Dendritic cell treated with granulocyte-macrophage colony-stimulating factor and Interleukin-4, amounts not matched to agents 40 ng/mL and 50 ng/mL, for 4 days (primary cell): ENCODE results near the gene RAB37.

Source experiments
- H3K27ac Mint-ChIP-seq: one replicate; pipeline ENCODE4 v1.8.0; 2022; ENCODE audit warnings: mild to moderate bottlenecking, mixed read lengths
- H3K27me3 Mint-ChIP-seq: one replicate; pipeline ENCODE4 v1.8.0; 2022; ENCODE audit warnings: mild to moderate bottlenecking, mixed read lengths
- H3K36me3 Mint-ChIP-seq: one replicate; pipeline ENCODE4 v1.8.0; 2022; ENCODE audit warnings: low read depth, mixed read lengths
- H3K4me1 Mint-ChIP-seq: one replicate; pipeline ENCODE4 v1.8.0; 2022; ENCODE audit warnings: low read depth, mixed read lengths
- H3K4me3 Mint-ChIP-seq: one replicate; pipeline ENCODE4 v1.8.0; 2022; ENCODE audit warnings: mild to moderate bottlenecking, moderate library complexity, mixed read lengths
- H3K9me3 Mint-ChIP-seq: one replicate; pipeline ENCODE4 v1.8.0; 2022; ENCODE audit warnings: mixed read lengths
- intact Hi-C: fragments of 100-400 bp; cut with micrococcal nuclease; formaldehyde crosslinking; loops from one replicate; pipeline ENCODE4 v1.15.0; 2022

The RAB37 gene

GRCh38 chr17:74736513-74737298 lies at the start of gene RAB37:
Gene RAB37, plus strand, starts transcription at chr17:74737256. Its CDS starts 17 bp downstream, at chr17:74737273.
- intact Hi-C loops = loop anchor here (1.0 kb wide), 1 partner anchor 79 kb away; no protein-coding TSS in a partner anchor
- Mint-ChIP-seq H3K36me3 (no peaks in the 10 kb centered on the region), H3K4me1 (peaks cover 55% of the 10 kb centered on the region), H3K27me3 (peaks cover 31% of the 10 kb centered on the region), H3K4me3 (peak within 1 kb of the TSS; percentile 65), H3K9me3 (no peaks in the 10 kb centered on the region), H3K27ac (no peak within 1 kb of the TSS)

- intact Hi-C loops = no loop called here
- H3K4me3 Mint-ChIP-seq = no peak overlapping the region
- no peaks in the 10 kb centered on the region for H3K9me3 Mint-ChIP-seq
- H3K4me1 Mint-ChIP-seq = peaks cover 80% of the 10 kb centered on the region
- peaks cover 4% of the 10 kb centered on the region for H3K36me3 Mint-ChIP-seq
- peaks cover 16% of the 10 kb centered on the region for H3K27me3 Mint-ChIP-seq
- peak overlapping the region; percentile 88 for H3K27ac Mint-ChIP-seq
Measured at GRCh38 chr17:74687886-74688285, 49.2 kb upstream of the RAB37 start.

GRCh38 chr17:74690409-74690825 lies 46.6 kb upstream of the RAB37 start:
- Mint-ChIP-seq H3K27ac (peak overlapping the region; percentile 88), H3K4me1 (peaks cover 85% of the 10 kb centered on the region), H3K4me3 (no peak overlapping the region), H3K36me3 (peaks cover 28% of the 10 kb centered on the region), H3K27me3 (peaks cover 9% of the 10 kb centered on the region), H3K9me3 (no peaks in the 10 kb centered on the region)
- intact Hi-C loops = no loop called here

- Mint-ChIP-seq H3K27me3 (peaks cover 2% of the 10 kb centered on the region), H3K27ac (peak overlapping the region; percentile 88)
Measured at GRCh38 chr17:74691151-74691550, 45.9 kb upstream of the RAB37 start.

GRCh38 chr17:74694081-74694480 lies 43.0 kb upstream of the RAB37 start:
- Mint-ChIP-seq H3K4me3 (no peak overlapping the region), H3K4me1 (peaks cover 90% of the 10 kb centered on the region), H3K27me3 (peaks cover 2% of the 10 kb centered on the region), H3K27ac (no peak overlapping the region), H3K36me3 (peaks cover 62% of the 10 kb centered on the region), H3K9me3 (no peaks in the 10 kb centered on the region)
- intact Hi-C loops = no loop called here

More at GRCh38 chr17:74691151-74691550, 45.9 kb upstream of the RAB37 start:
- Mint-ChIP-seq H3K36me3 (peaks cover 36% of the 10 kb centered on the region), H3K9me3 (no peaks in the 10 kb centered on the region), H3K4me3 (no peak overlapping the region), H3K4me1 (peaks cover 85% of the 10 kb centered on the region)
- intact Hi-C loops = no loop called here

GRCh38 chr17:74695629-74696028 lies 41.4 kb upstream of the RAB37 start:
- H3K4me1 Mint-ChIP-seq = peaks cover 82% of the 10 kb centered on the region
- H3K27me3 Mint-ChIP-seq = peaks cover 2% of the 10 kb centered on the region
- H3K27ac Mint-ChIP-seq = no peak overlapping the region
- H3K36me3 Mint-ChIP-seq = peaks cover 77% of the 10 kb centered on the region
- H3K4me3 Mint-ChIP-seq = no peak overlapping the region
- H3K9me3 Mint-ChIP-seq = no peaks in the 10 kb centered on the region
- intact Hi-C loops = no loop called here

DNA sequence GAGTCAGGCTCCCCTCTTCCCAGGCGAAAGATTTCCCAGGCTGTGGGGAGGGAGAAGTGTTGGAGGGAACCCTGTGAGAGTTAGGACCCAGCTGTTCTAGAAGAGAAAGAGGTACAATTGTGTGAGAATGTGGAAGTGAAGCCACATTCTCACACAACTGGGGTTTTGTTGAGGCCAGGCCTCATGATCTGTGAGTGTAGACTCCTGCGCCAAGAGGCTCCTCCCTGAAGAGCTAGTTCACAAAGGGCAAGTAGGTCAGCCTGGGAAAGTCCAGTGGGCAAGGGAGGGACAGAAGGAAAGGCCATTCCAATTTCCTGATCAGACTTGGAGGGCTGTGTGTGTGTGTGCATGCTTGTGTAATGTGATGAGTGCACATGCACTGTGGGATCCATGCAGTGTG lies 39.5 kb upstream of the RAB37 start:
- intact Hi-C loops = no loop called here
- H3K36me3 Mint-ChIP-seq = peaks cover 87% of the 10 kb centered on the region
- peak overlapping the region; percentile 72 for H3K27ac Mint-ChIP-seq
- H3K4me1 Mint-ChIP-seq = peaks cover 74% of the 10 kb centered on the region
- H3K27me3 Mint-ChIP-seq = peaks cover 2% of the 10 kb centered on the region
- H3K9me3 Mint-ChIP-seq = no peaks in the 10 kb centered on the region
- H3K4me3 Mint-ChIP-seq = no peak overlapping the region

DNA sequence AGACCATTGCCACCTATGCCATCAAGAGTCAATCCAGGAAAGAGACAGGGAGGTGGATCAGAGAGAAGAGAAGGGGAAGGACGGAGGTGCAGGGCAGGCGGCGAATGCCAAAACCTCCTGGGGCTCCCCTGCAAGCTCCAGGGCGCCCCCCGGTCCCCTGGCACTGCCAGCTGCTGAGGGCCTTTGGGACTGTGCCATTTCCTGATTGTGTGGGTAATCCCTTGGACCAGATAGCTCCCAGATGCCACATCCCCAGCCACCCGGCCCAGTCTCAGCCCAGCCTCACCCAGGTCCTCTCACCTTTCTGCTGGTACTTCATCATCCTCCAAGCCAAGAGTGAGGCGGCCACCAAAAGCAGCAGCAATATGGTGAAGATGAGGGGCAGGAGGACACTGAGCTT lies 39.0 kb upstream of the RAB37 start:
- Mint-ChIP-seq H3K4me3 (no peak overlapping the region), H3K36me3 (peaks cover 87% of the 10 kb centered on the region), H3K4me1 (peaks cover 74% of the 10 kb centered on the region), H3K27ac (peak overlapping the region; percentile 72), H3K27me3 (no peaks in the 10 kb centered on the region), H3K9me3 (no peaks in the 10 kb centered on the region)
- intact Hi-C loops = no loop called here

GRCh38 chr17:74699236-74699635 lies 37.8 kb upstream of the RAB37 start:
- peaks cover 88% of the 10 kb centered on the region for H3K36me3 Mint-ChIP-seq
- no peaks in the 10 kb centered on the region for H3K27me3 Mint-ChIP-seq
- H3K4me1 Mint-ChIP-seq = peaks cover 76% of the 10 kb centered on the region
- intact Hi-C loops = no loop called here
- H3K9me3 Mint-ChIP-seq = no peaks in the 10 kb centered on the region
- H3K4me3 Mint-ChIP-seq = no peak overlapping the region
- no peak overlapping the region for H3K27ac Mint-ChIP-seq

DNA sequence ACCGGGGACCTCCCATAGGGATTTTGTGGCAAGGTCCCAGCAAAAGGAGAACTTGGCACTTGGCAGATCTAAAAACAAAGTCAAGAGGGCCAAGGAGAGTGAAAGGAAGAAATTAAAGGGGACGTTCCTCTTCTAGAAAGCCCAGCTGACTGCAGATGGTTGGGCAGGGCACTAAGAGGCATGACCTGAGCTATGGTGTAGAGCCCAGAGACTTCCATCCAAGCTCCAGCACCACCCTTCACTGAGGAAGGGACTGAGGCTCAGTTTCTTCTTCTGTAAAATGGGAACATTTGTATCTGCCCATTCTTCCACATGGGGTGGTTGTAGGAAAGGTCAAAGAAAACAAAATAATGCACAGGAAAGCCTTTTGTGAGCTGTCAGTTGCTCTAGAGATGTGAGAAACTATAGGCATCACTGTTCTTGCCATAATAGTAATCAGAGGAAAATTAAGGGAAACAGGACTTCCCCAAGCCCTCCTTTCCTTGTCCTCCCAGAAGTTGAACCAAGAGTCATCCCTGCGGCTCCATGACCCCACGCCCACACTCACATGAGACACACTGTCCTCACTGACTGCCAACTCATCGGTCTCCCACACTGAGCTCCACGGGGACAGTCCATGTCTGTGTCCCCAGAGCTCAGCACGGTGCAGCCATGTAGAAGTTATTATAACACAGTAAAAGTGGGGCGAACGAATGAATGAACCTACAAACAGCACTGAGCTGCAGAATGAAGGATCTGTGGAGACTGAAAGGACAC lies 34.8 kb upstream of the RAB37 start:
- H3K27me3 Mint-ChIP-seq = no peaks in the 10 kb centered on the region
- peaks cover 87% of the 10 kb centered on the region for H3K36me3 Mint-ChIP-seq
- no peaks in the 10 kb centered on the region for H3K9me3 Mint-ChIP-seq
- intact Hi-C loops = no loop called here
- H3K27ac Mint-ChIP-seq = peak overlapping the region; percentile 73
- H3K4me3 Mint-ChIP-seq = no peak overlapping the region
- H3K4me1 Mint-ChIP-seq = peaks cover 74% of the 10 kb centered on the region

DNA sequence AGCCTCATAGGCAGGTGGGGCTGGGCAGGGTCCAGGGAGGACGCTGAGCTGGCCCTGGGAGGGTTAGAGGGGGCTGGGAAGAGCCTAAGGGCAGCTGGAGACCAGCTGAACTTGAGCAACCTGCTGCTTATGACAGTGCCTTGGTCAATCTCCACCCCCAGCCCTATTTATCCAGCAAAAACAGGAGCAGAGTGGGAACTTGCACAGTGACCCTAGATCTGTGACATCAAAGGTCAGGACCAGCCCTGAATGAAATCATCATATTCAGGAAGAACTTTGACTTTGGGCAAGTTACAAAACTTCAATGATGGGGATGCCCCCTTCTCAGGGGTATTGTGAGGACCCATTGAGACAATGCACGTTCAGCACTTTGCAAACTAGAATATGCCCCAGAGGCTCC lies 33.7 kb upstream of the RAB37 start:
- no peaks in the 10 kb centered on the region for H3K27me3 Mint-ChIP-seq
- H3K4me3 Mint-ChIP-seq = no peak overlapping the region
- intact Hi-C loops = no loop called here
- no peaks in the 10 kb centered on the region for H3K9me3 Mint-ChIP-seq
- peaks cover 76% of the 10 kb centered on the region for H3K36me3 Mint-ChIP-seq
- peaks cover 65% of the 10 kb centered on the region for H3K4me1 Mint-ChIP-seq
- peak overlapping the region; percentile 73 for H3K27ac Mint-ChIP-seq

DNA sequence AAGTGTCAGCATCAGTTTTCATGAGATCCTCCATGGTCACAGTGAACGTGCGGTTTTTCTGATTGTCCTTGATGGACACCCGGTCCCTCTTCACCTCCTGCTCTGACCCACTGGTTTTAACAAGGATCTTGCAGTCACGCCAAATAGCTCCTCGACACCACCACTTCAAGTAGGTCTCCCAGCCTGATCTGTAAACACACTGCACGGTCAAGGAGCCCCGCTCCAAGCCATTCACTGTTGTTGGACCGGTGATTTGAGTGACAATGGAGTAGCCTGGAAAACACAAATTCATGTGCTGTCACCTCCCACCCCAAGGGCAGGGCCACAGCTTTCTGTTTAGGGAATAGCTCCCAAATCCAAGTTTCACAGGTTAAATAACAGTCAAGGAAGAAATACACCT lies 32.5 kb upstream of the RAB37 start:
- no peak overlapping the region for H3K27ac Mint-ChIP-seq
- intact Hi-C loops = no loop called here
- H3K4me3 Mint-ChIP-seq = no peak overlapping the region

GRCh38 chr17:74711058-74711824 lies 25.8 kb upstream of the RAB37 start:
- H3K4me3 Mint-ChIP-seq = peak overlapping the region; percentile 97
- H3K27me3 Mint-ChIP-seq = no peaks in the 10 kb centered on the region
- peak overlapping the region; percentile 73 for H3K27ac Mint-ChIP-seq
- H3K9me3 Mint-ChIP-seq = no peaks in the 10 kb centered on the region
- H3K36me3 Mint-ChIP-seq = peaks cover 20% of the 10 kb centered on the region
- intact Hi-C loops = loop anchor here (5.0 kb wide), 1 partner anchor 34 kb away; no protein-coding TSS in a partner anchor
- H3K4me1 Mint-ChIP-seq = peaks cover 56% of the 10 kb centered on the region

More for the DNA sequence above, 32.5 kb upstream of the RAB37 start:
- Mint-ChIP-seq H3K36me3 (peaks cover 67% of the 10 kb centered on the region), H3K27me3 (no peaks in the 10 kb centered on the region), H3K4me1 (peaks cover 72% of the 10 kb centered on the region), H3K9me3 (no peaks in the 10 kb centered on the region)
